Measurements from ENCODE around the gene LRRFIP2. TPM values are rescaled to one million over a fixed set of nuclear protein-coding genes. Genes with fewer than 3 reads are reported as not detected.
"Not testable (repeated sequence)": the region's sequence is repeated elsewhere in the genome, so short reads cannot be mapped to it uniquely, and the experiment has no call there.

Gene LRRFIP2
- total and polyA plus RNA-seq, 2 donors (not counting 1 experiment from before 2014, with no cell fraction given), result 8.6 to 49.2 TPM

DNA sequence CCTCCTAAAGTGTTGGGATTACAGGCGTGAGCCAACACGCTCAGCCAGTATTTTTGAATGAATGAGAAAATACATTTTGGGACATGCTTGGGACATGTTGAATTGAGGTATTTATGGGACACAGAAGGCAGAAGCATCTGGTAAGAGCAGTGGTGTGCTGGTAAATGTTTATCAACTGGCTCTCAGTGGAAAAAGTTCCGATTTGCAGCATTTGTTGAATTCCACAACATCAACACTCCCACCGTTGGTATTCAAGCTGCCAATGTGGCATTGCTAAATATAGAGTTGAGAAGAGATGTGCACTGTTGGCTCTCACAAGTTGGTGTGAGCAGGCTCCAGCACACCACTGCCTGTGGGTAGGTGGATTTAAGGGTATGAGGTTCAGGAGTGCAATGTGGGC is 35.8 kb upstream of the LRRFIP2 start:
- ATAC-seq (ENCODE audit: low read depth), result no peak
- no peaks in the 10 kb centered on the region for H3K79me2 ChIP-seq (ENCODE audit: control insufficient read depth, insufficient read depth, low read length)
- no peak overlapping the region for H3K4me2 ChIP-seq (replicated peaks; ENCODE audit: low read depth, low read length, poor library complexity, severe bottlenecking)
- 100% methylated on average over 2 of the region's 4 CpGs for WGBS (ENCODE audit: insufficient coverage)
- Mint-ChIP-seq H3K9me3 (ENCODE audit: insufficient read depth) (no peaks in the 10 kb centered on the region), H3K4me1 (no peaks in the 10 kb centered on the region), H3K4me3 (no peak overlapping the region), H3K27ac (no peak overlapping the region), H3K27me3 (no peaks in the 10 kb centered on the region)
- H3K36me3 ChIP-seq (replicated peaks in 1 of 2; ENCODE audit: control extremely low read depth in 1 of 2, control insufficient read depth in 1 of 2, extremely low read depth in 1 of 2, insufficient read depth in 2 of 2, low read length in 1 of 2), result no peaks in the 10 kb centered on the region
- POLR2A ChIA-PET, result no interaction called here
- no peaks in the 10 kb centered on the region for H4K20me1 ChIP-seq (ENCODE audit: control insufficient read depth, insufficient read depth, low read length, poor library complexity, severe bottlenecking)
- H3K27me3 ChIP-seq (replicated peaks in 1 of 4; ENCODE audit: control extremely low read depth in 1 of 4, control insufficient read depth in 3 of 4, insufficient read depth in 4 of 4, low read length in 3 of 4), result no peaks in the 10 kb centered on the region
- H3K9ac ChIP-seq (ENCODE audit: low read length), result no peak overlapping the region
- no peak for TF ChIP-seq EZH2 (IDR thresholded peaks at IDR 0.05; ENCODE audit: borderline replicate concordance, insufficient read depth, low read depth, low read length, poor library complexity, severe bottlenecking)
- TF ChIP-seq, protein P1, sequence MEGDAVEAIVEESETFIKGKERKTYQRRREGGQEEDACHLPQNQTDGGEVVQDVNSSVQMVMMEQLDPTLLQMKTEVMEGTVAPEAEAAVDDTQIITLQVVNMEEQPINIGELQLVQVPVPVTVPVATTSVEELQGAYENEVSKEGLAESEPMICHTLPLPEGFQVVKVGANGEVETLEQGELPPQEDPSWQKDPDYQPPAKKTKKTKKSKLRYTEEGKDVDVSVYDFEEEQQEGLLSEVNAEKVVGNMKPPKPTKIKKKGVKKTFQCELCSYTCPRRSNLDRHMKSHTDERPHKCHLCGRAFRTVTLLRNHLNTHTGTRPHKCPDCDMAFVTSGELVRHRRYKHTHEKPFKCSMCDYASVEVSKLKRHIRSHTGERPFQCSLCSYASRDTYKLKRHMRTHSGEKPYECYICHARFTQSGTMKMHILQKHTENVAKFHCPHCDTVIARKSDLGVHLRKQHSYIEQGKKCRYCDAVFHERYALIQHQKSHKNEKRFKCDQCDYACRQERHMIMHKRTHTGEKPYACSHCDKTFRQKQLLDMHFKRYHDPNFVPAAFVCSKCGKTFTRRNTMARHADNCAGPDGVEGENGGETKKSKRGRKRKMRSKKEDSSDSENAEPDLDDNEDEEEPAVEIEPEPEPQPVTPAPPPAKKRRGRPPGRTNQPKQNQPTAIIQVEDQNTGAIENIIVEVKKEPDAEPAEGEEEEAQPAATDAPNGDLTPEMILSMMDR (IDR thresholded peaks at IDR 0.05), result no peak
- no peaks in the 10 kb centered on the region for H3K4me1 ChIP-seq (ENCODE audit: control insufficient read depth in 2 of 2, insufficient read depth in 2 of 2, low read length in 2 of 2)
- DNase-seq, result no peak
- no peak overlapping the region for H2AFZ ChIP-seq (ENCODE audit: insufficient read depth, low read depth, low read length, poor library complexity, severe bottlenecking)
- no peak overlapping the region for H3K4me3 ChIP-seq (ENCODE audit: control extremely low read depth in 1 of 5, extremely low read depth in 1 of 5, insufficient read depth in 1 of 5, low read depth in 2 of 5, low read length in 4 of 5)
- CTCF ChIA-PET, result interaction anchor here (1.0 to 1.7 kb wide), 3 partner anchors 44 to 482 kb away, joined by 3 to 5 read pairs (median 5); no protein-coding TSS in a partner anchor
- no peak overlapping the region for H3K27ac ChIP-seq (ENCODE audit: low read length in 2 of 2)
- intact Hi-C loops (cut with micrococcal nuclease), result no loop called here
- no peaks in the 10 kb centered on the region for H3K9me3 ChIP-seq (ENCODE audit: control extremely low read depth in 1 of 3, control insufficient read depth in 2 of 3, insufficient read depth in 1 of 3, low read length in 2 of 3)

DNA sequence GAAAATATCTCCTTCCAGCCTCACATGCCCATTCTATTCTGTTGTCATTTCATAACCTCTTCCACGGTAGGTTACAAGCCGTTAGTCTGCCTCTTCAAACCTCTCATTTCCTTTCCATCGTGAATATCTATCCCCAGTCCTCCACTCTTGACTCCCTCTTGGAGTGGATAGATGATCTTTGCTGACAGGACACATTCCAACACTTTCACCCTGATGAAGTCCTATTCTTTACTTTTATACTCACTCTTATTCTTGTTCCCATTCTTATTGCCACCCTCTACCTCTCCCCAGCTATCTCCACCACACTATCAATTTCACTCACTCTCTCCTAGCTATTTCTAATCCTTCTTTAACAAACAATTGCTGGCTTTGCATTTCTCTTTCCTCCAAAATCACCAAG is 34.2 kb upstream of the LRRFIP2 start:
- ATAC-seq (ENCODE audit: low read depth); H2AFZ ChIP-seq (ENCODE audit: insufficient read depth, low read depth, low read length, poor library complexity, severe bottlenecking); H3K27me3 Mint-ChIP-seq; H3K9me3 ChIP-seq (ENCODE audit: control extremely low read depth in 1 of 3, control insufficient read depth in 2 of 3, insufficient read depth in 1 of 3, low read length in 2 of 3); H3K27me3 ChIP-seq (replicated peaks in 1 of 4; ENCODE audit: control extremely low read depth in 1 of 4, control insufficient read depth in 3 of 4, insufficient read depth in 4 of 4, low read length in 3 of 4); intact Hi-C loops (cut with micrococcal nuclease); DNase-seq; POLR2A ChIA-PET; H3K27ac ChIP-seq (ENCODE audit: low read length in 2 of 2); H3K4me2 ChIP-seq (replicated peaks; ENCODE audit: low read depth, low read length, poor library complexity, severe bottlenecking); H4K20me1 ChIP-seq (ENCODE audit: control insufficient read depth, insufficient read depth, low read length, poor library complexity, severe bottlenecking); H3K36me3 ChIP-seq (replicated peaks in 1 of 2; ENCODE audit: control extremely low read depth in 1 of 2, control insufficient read depth in 1 of 2, extremely low read depth in 1 of 2, insufficient read depth in 2 of 2, low read length in 1 of 2); H3K79me2 ChIP-seq (ENCODE audit: control insufficient read depth, insufficient read depth, low read length); H3K9ac ChIP-seq (ENCODE audit: low read length); H3K4me3 ChIP-seq (ENCODE audit: control extremely low read depth in 1 of 5, extremely low read depth in 1 of 5, insufficient read depth in 1 of 5, low read depth in 2 of 5, low read length in 4 of 5); H3K4me1 ChIP-seq (ENCODE audit: control insufficient read depth in 2 of 2, insufficient read depth in 2 of 2, low read length in 2 of 2); H3K4me1 Mint-ChIP-seq; H3K9me3 Mint-ChIP-seq (ENCODE audit: insufficient read depth); CTCF ChIA-PET; H3K4me3 Mint-ChIP-seq; H3K27ac Mint-ChIP-seq: not testable (repeated sequence)
- WGBS (ENCODE audit: insufficient coverage), result 100% methylated on average over 1 of the region's 3 CpGs

- CTCF ChIA-PET; ATAC-seq (ENCODE audit: low read depth); H3K9ac ChIP-seq (ENCODE audit: low read length); H3K9me3 Mint-ChIP-seq (ENCODE audit: insufficient read depth); DNase-seq; H3K79me2 ChIP-seq (ENCODE audit: control insufficient read depth, insufficient read depth, low read length); H3K27me3 Mint-ChIP-seq; H3K4me1 Mint-ChIP-seq; H2AFZ ChIP-seq (ENCODE audit: insufficient read depth, low read depth, low read length, poor library complexity, severe bottlenecking); H3K27me3 ChIP-seq (replicated peaks in 1 of 4; ENCODE audit: control extremely low read depth in 1 of 4, control insufficient read depth in 3 of 4, insufficient read depth in 4 of 4, low read length in 3 of 4); H3K4me2 ChIP-seq (replicated peaks; ENCODE audit: low read depth, low read length, poor library complexity, severe bottlenecking); intact Hi-C loops (cut with micrococcal nuclease); H3K4me3 Mint-ChIP-seq; H3K4me1 ChIP-seq (ENCODE audit: control insufficient read depth in 2 of 2, insufficient read depth in 2 of 2, low read length in 2 of 2); H3K9me3 ChIP-seq (ENCODE audit: control extremely low read depth in 1 of 3, control insufficient read depth in 2 of 3, insufficient read depth in 1 of 3, low read length in 2 of 3); H4K20me1 ChIP-seq (ENCODE audit: control insufficient read depth, insufficient read depth, low read length, poor library complexity, severe bottlenecking); H3K27ac ChIP-seq (ENCODE audit: low read length in 2 of 2); POLR2A ChIA-PET; H3K4me3 ChIP-seq (ENCODE audit: control extremely low read depth in 1 of 5, extremely low read depth in 1 of 5, insufficient read depth in 1 of 5, low read depth in 2 of 5, low read length in 4 of 5); H3K27ac Mint-ChIP-seq; H3K36me3 ChIP-seq (replicated peaks in 1 of 2; ENCODE audit: control extremely low read depth in 1 of 2, control insufficient read depth in 1 of 2, extremely low read depth in 1 of 2, insufficient read depth in 2 of 2, low read length in 1 of 2): not testable (repeated sequence)
- 100% methylated on average over 1 of the region's 3 CpGs for whole genome bisulfite sequencing (ENCODE audit: insufficient coverage)
These were observed 33.6 kb upstream of the LRRFIP2 start for GRCh38 chr3:37208008-37208407.

Data from B cell (primary cell).